Vagina (tissue), 2 donors: Measurements from ENCODE around the gene TGFA.

Source experiments
- POLR2A ChIP-seq, 2 donors: fragments of 450-650 bp; IDR thresholded peaks; one replicate each; pipeline ENCODE4 v1.6.1; 2017; ENCODE audit warnings: antibody characterized with exemption in 2 of 2, mild to moderate bottlenecking in 2 of 2, moderate library complexity in 2 of 2
- TF ChIP-seq, protein P1 (sequence below), 3 experiments: fragments of 450-650 bp in 2 of 3; fragments of 200-600 bp in 1 of 3; sonication (generic) in 1 of 3; IDR thresholded peaks; one replicate each; pipeline ENCODE4 v1.5.1; 2017 to 2019; ENCODE audit warnings: antibody characterized with exemption in 3 of 3, mild to moderate bottlenecking in 2 of 3, moderate library complexity in 2 of 3

- TF ChIP-seq POLR2A (IDR thresholded peaks at IDR 0.05): no peak
- TF ChIP-seq, protein P1, sequence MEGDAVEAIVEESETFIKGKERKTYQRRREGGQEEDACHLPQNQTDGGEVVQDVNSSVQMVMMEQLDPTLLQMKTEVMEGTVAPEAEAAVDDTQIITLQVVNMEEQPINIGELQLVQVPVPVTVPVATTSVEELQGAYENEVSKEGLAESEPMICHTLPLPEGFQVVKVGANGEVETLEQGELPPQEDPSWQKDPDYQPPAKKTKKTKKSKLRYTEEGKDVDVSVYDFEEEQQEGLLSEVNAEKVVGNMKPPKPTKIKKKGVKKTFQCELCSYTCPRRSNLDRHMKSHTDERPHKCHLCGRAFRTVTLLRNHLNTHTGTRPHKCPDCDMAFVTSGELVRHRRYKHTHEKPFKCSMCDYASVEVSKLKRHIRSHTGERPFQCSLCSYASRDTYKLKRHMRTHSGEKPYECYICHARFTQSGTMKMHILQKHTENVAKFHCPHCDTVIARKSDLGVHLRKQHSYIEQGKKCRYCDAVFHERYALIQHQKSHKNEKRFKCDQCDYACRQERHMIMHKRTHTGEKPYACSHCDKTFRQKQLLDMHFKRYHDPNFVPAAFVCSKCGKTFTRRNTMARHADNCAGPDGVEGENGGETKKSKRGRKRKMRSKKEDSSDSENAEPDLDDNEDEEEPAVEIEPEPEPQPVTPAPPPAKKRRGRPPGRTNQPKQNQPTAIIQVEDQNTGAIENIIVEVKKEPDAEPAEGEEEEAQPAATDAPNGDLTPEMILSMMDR (IDR thresholded peaks at IDR 0.05): no peak
Measured at GRCh38 chr2:70454936-70455544, 98.6 kb downstream of the TGFA start.
